ENCODE measurements around the gene TCOF1.

GRCh38 chr5:150315245-150315644 lies 42.3 kb upstream of the TCOF1 start:
- TF ChIP-seq SUZ12 (IDR thresholded peaks at IDR 0.05; ENCODE audit: extremely low read depth, insufficient read depth, insufficient read length) (no peak), YY1 (IDR thresholded peaks at IDR 0.05; ENCODE audit: insufficient read depth, insufficient read length) (no peak), ZNF274 (IDR thresholded peaks at IDR 0.05; ENCODE audit: low read depth, low read length) (no peak)
